Rectal smooth muscle tissue (tissue), 1 donor: ENCODE results near the gene PRUNE2.
"Not testable (repeated sequence)": the region's sequence is repeated elsewhere in the genome, so short reads cannot be mapped to it uniquely, and the experiment has no call there.

Source experiments
- H3K27ac ChIP-seq: one replicate; pipeline ENCODE4 v1.7.0; 2013; ENCODE audit warnings: low read depth, low read length, inconsistent platforms
- H3K27me3 ChIP-seq: one replicate; pipeline ENCODE4 v1.7.0; 2013; ENCODE audit warnings: low read length; ENCODE audit not compliant: control insufficient read depth, insufficient read depth
- H3K36me3 ChIP-seq: one replicate; pipeline ENCODE4 v1.7.0; 2013; ENCODE audit warnings: low read length; ENCODE audit not compliant: control insufficient read depth, insufficient read depth
- H3K4me1 ChIP-seq: one replicate; pipeline ENCODE4 v1.7.0; 2013; ENCODE audit warnings: low read length; ENCODE audit not compliant: control insufficient read depth, insufficient read depth
- H3K4me3 ChIP-seq: one replicate; pipeline ENCODE4 v1.7.0; 2013; ENCODE audit warnings: low read length
- H3K9ac ChIP-seq: one replicate; pipeline ENCODE4 v1.7.0; 2013; ENCODE audit warnings: low read length

Gene PRUNE2

GRCh38 chr9:76667521-76667957, 238.4 kb downstream of the PRUNE2 start:
- H3K27ac ChIP-seq: no peak overlapping the region
- H3K9ac ChIP-seq: no peak overlapping the region
- H3K4me1 ChIP-seq: no peaks in the 10 kb centered on the region
- H3K27me3 ChIP-seq: no peaks in the 10 kb centered on the region
- H3K4me3 ChIP-seq: no peak overlapping the region
- H3K36me3 ChIP-seq: no peaks in the 10 kb centered on the region

DNA sequence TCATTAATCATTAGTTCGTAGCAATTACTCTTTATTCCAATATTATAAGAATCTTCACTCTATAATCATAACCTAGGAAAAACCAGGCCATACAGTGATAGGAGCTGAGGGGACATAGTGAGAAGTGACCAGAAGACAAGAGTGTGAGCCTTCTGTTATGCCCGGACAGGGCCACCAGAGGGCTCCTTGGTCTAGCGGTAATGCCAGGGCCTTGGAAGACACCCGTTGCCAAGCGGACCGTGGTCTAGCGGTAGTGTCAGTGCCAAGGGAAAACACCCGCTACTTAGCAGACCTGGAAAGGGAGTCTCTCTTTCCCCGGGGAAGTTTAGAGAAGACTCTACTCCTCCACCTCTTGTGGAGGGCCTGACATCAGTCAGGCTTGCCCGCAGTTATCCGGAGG, 239.9 kb downstream of the PRUNE2 start:
- H3K4me1 ChIP-seq, H3K4me3 ChIP-seq, H3K27me3 ChIP-seq, H3K27ac ChIP-seq, H3K36me3 ChIP-seq, H3K9ac ChIP-seq: not testable (repeated sequence)

- H3K4me3 ChIP-seq: no peak overlapping the region
- H3K36me3 ChIP-seq: no peaks in the 10 kb centered on the region
- no peaks in the 10 kb centered on the region for H3K27me3 ChIP-seq
- no peak overlapping the region for H3K27ac ChIP-seq
- no peak overlapping the region for H3K9ac ChIP-seq
- no peaks in the 10 kb centered on the region for H3K4me1 ChIP-seq
Observed at GRCh38 chr9:76665458-76665857, 240.5 kb downstream of the PRUNE2 start.

- Histone ChIP-seq H3K36me3 (no peaks in the 10 kb centered on the region), H3K27ac (no peak overlapping the region), H3K4me1 (no peaks in the 10 kb centered on the region), H3K4me3 (no peak overlapping the region), H3K9ac (no peak overlapping the region), H3K27me3 (no peaks in the 10 kb centered on the region)
Observed at GRCh38 chr9:76664120-76664519, 241.8 kb downstream of the PRUNE2 start.

- no peak overlapping the region for H3K27ac ChIP-seq
- no peak overlapping the region for H3K9ac ChIP-seq
- no peaks in the 10 kb centered on the region for H3K4me1 ChIP-seq
- no peaks in the 10 kb centered on the region for H3K36me3 ChIP-seq
- no peaks in the 10 kb centered on the region for H3K27me3 ChIP-seq
- no peak overlapping the region for H3K4me3 ChIP-seq
Observed at GRCh38 chr9:76662476-76663281, 243.2 kb downstream of the PRUNE2 start.

- Histone ChIP-seq H3K27me3 (no peaks in the 10 kb centered on the region), H3K4me3 (no peak overlapping the region), H3K4me1 (no peaks in the 10 kb centered on the region), H3K36me3 (no peaks in the 10 kb centered on the region), H3K9ac (no peak overlapping the region), H3K27ac (no peak overlapping the region)
Observed at GRCh38 chr9:76658510-76659231, 247.2 kb downstream of the PRUNE2 start.

GRCh38 chr9:76657265-76657664, 248.6 kb downstream of the PRUNE2 start:
- no peaks in the 10 kb centered on the region for H3K4me1 ChIP-seq
- H3K27ac ChIP-seq: no peak overlapping the region

DNA sequence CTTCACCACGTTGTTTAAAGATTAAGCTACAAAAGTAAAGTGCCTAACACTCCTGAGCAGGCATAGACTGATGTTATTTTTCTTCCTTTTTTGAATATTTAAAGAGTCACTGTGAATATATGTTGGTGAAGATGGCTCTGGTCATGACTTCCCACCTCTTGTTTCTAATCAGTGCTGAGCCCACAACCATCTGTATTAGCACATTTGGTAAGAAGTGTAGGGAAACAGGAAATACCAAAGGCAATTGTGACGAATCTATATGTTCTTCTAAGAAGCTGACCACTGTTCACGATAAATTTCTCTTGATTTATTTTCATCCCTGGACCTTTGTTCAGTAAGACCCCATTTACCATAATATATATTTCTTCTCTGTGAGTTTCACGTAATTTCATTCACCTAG, 249.9 kb downstream of the PRUNE2 start:
- H3K27me3 ChIP-seq: no peaks in the 10 kb centered on the region
- no peaks in the 10 kb centered on the region for H3K36me3 ChIP-seq
- H3K9ac ChIP-seq: no peak overlapping the region
- H3K27ac ChIP-seq: no peak overlapping the region
- no peaks in the 10 kb centered on the region for H3K4me1 ChIP-seq
- no peak overlapping the region for H3K4me3 ChIP-seq

More at GRCh38 chr9:76657265-76657664, 248.6 kb downstream of the PRUNE2 start:
- no peak overlapping the region for H3K4me3 ChIP-seq
- no peaks in the 10 kb centered on the region for H3K27me3 ChIP-seq
- no peaks in the 10 kb centered on the region for H3K36me3 ChIP-seq
- H3K9ac ChIP-seq: no peak overlapping the region

- no peaks in the 10 kb centered on the region for H3K36me3 ChIP-seq
- H3K9ac ChIP-seq: no peak overlapping the region
- no peaks in the 10 kb centered on the region for H3K4me1 ChIP-seq
- no peak overlapping the region for H3K4me3 ChIP-seq
- H3K27me3 ChIP-seq: no peaks in the 10 kb centered on the region
- H3K27ac ChIP-seq: no peak overlapping the region
Observed at GRCh38 chr9:76655121-76655541, 250.8 kb downstream of the PRUNE2 start.

GRCh38 chr9:76654575-76654974, 251.3 kb downstream of the PRUNE2 start:
- H3K27ac ChIP-seq: no peak overlapping the region
- no peak overlapping the region for H3K9ac ChIP-seq
- no peaks in the 10 kb centered on the region for H3K27me3 ChIP-seq
- H3K4me1 ChIP-seq: no peaks in the 10 kb centered on the region
- H3K4me3 ChIP-seq: no peak overlapping the region
- H3K36me3 ChIP-seq: no peaks in the 10 kb centered on the region

- Histone ChIP-seq H3K4me3 (no peak overlapping the region), H3K9ac (no peak overlapping the region), H3K36me3 (no peaks in the 10 kb centered on the region), H3K4me1 (no peaks in the 10 kb centered on the region), H3K27me3 (no peaks in the 10 kb centered on the region), H3K27ac (no peak overlapping the region)
Observed at GRCh38 chr9:76654051-76654461, 251.9 kb downstream of the PRUNE2 start.

- Histone ChIP-seq H3K27ac (no peak overlapping the region), H3K4me1 (no peaks in the 10 kb centered on the region), H3K27me3 (no peaks in the 10 kb centered on the region), H3K36me3 (no peaks in the 10 kb centered on the region), H3K4me3 (no peak overlapping the region), H3K9ac (no peak overlapping the region)
Observed at GRCh38 chr9:76652894-76653293, 253.0 kb downstream of the PRUNE2 start.
